ENCODE results near the gene ATXN1. TPM values are rescaled to one million over a fixed set of nuclear protein-coding genes. Genes with fewer than 3 reads are reported as not detected.

The ATXN1 gene
- total and polyA plus RNA-seq, 2 of the 8 experiments (the other 6 are each of a cell fraction or from before 2014, with no cell fraction given), result 1.6 to 4.0 TPM

DNA sequence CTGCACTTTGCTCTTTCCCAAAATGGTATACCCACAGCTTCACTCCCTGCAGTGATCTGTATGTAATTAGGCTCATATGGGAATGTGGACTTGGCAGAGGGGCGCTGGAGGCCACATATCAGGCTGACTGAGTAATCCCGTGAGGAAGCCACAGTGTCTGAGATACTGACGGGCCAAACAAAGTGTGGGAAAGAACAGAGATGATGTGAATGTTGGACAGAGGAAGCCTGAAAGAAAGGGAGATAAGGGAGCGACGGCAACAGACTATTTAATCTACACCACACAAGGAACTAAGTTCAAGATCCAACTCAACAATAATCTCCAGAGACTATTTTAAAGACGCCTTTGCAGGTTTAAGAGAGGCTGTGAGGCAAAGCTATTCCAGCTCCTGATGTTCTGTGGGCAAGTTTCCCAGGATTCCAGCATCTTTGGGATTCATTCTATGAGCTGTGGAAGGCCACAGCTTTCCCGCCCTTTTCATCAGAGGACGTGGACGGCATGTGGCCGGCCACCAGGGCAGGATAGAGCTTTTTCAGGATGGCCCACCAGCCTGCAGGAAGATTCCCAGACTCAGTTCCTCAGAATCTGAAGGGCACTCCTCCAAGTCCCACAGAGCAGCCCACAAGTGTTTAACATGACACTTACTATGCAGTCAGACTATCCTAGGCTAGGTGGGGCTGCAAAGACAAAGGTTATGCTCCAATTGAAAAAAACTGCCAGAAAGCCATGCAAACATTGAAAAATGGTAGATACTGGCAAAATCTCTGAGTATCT, 237.5 kb downstream of the ATXN1 start:
- H3K9me3 ChIP-seq (ENCODE audit: insufficient read depth in 2 of 2, low read depth in 1 of 2, low read length in 1 of 2), result no peaks in the 10 kb centered on the region
- TF ChIP-seq, protein P1, sequence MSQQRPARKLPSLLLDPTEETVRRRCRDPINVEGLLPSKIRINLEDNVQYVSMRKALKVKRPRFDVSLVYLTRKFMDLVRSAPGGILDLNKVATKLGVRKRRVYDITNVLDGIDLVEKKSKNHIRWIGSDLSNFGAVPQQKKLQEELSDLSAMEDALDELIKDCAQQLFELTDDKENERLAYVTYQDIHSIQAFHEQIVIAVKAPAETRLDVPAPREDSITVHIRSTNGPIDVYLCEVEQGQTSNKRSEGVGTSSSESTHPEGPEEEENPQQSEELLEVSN (IDR thresholded peaks at IDR 0.05), result peak; percentile 88
- no peak for TF ChIP-seq YY1 (IDR thresholded peaks at IDR 0.05; ENCODE audit: low read depth, low read length)
- no peak overlapping the region for H2BK120ac ChIP-seq (replicated peaks; ENCODE audit: low read depth, low read length)
- H4K20me1 ChIP-seq (replicated peaks in 1 of 2; ENCODE audit: control insufficient read depth in 1 of 2, insufficient read depth in 2 of 2, low read length in 2 of 2), result no peaks in the 10 kb centered on the region
- H2AK5ac ChIP-seq (ENCODE audit: low read depth, low read length), result no peak overlapping the region
- no peak overlapping the region for H3K18ac ChIP-seq (ENCODE audit: extremely low read depth, low read length)
- H3K4me3 ChIP-seq (ENCODE audit: extremely low read depth in 1 of 4, insufficient read depth in 2 of 4, low read depth in 3 of 4, low read length in 4 of 4), result no peak overlapping the region
- H3K9ac ChIP-seq (replicated peaks in 1 of 4; ENCODE audit: extremely low read depth in 1 of 4, low read depth in 3 of 4, low read length in 3 of 4), result no peak overlapping the region
- no peak for DNase-seq (ENCODE audit: low read depth in 1 of 2, low spot score in 2 of 2)
- H2BK15ac ChIP-seq (ENCODE audit: low read length), result no peak overlapping the region
- no peak for FAIRE-seq
- no peaks in the 10 kb centered on the region for H3K79me1 ChIP-seq (ENCODE audit: low read depth, low read length)
- H3K23me2 ChIP-seq (ENCODE audit: low read depth, low read length), result no peaks in the 10 kb centered on the region
- no peaks in the 10 kb centered on the region for H3K36me3 ChIP-seq (ENCODE audit: control insufficient read depth in 2 of 4, insufficient read depth in 4 of 4, low read length in 3 of 4)
- H4K8ac ChIP-seq (ENCODE audit: extremely low read depth, insufficient read depth, low read length), result no peak overlapping the region
- peaks cover 2 to 8% (median 6%) of the 10 kb centered on the region in 4 experiments; a peak in 5 of 7 replicates for H3K4me1 ChIP-seq (replicated peaks in 1 of 4; ENCODE audit: control insufficient read depth in 3 of 4, insufficient read depth in 4 of 4, low read length in 3 of 4)
- CTCF ChIA-PET (ENCODE audit: partially characterized antibody), result interaction anchor here (0.9 to 6.1 kb wide), 4 partner anchors 12 to 252 kb away, joined by 3 to 33 read pairs (median 3); no protein-coding TSS in a partner anchor
- H3K79me2 ChIP-seq (ENCODE audit: control insufficient read depth in 1 of 2, insufficient read depth in 2 of 2, low read length in 2 of 2), result no peaks in the 10 kb centered on the region
- H3K27me3 ChIP-seq (replicated peaks in 1 of 4; ENCODE audit: control insufficient read depth in 3 of 4, extremely low read depth in 1 of 4, insufficient read depth in 3 of 4, low read length in 3 of 4), result no peaks in the 10 kb centered on the region
- no peak overlapping the region for H3K27ac ChIP-seq (ENCODE audit: low read depth, low read length)
- H3K56ac ChIP-seq (replicated peaks; ENCODE audit: insufficient read length, low read depth, low read length), result no peak overlapping the region
- H2BK5ac ChIP-seq (ENCODE audit: low read depth, low read length), result no peak overlapping the region
- H4K5ac ChIP-seq (ENCODE audit: insufficient read length, low read depth, low read length), result no peak overlapping the region
- no peak overlapping the region for H4K91ac ChIP-seq (replicated peaks; ENCODE audit: insufficient read length, low read length)
- H2BK12ac ChIP-seq (ENCODE audit: low read depth, low read length), result no peak overlapping the region
- no peak overlapping the region for H3K14ac ChIP-seq (ENCODE audit: insufficient read length)
- no peak overlapping the region for H2AFZ ChIP-seq (ENCODE audit: low read length)
- WGBS, 2 experiments (ENCODE audit: extremely low coverage in 1 of 2, insufficient coverage in 1 of 2, insufficient read length in 1 of 2, insufficient replicate concordance in 2 of 2, low coverage in 1 of 2, low lambda C conversion rate in 2 of 2, missing lambda C conversion rate in 1 of 2), result 89% methylated on average over 10 of the region's 10 CpGs; no CpG with 5 or more reads in 1 of the 2 experiments
- no peak overlapping the region for H3K4ac ChIP-seq (replicated peaks; ENCODE audit: insufficient read length, low read depth, low read length)
- no peak overlapping the region for H2BK20ac ChIP-seq (ENCODE audit: low read length)
- no peak overlapping the region for H3K23ac ChIP-seq (ENCODE audit: insufficient read length)
- no peak overlapping the region for H3K4me2 ChIP-seq (ENCODE audit: insufficient read depth in 1 of 2, low read depth in 2 of 2, low read length in 2 of 2)
- POLR2A ChIA-PET (ENCODE audit: partially characterized antibody), result no interaction called here
